HEK293 (cell line): ENCODE measurements around the gene SLC7A1.

Experiments
- CTCF ChIA-PET: fragments of 350-600 bp; formaldehyde crosslinking; extraction: SDS; loops from one replicate; lab custom pipeline; 2021; ENCODE audit warnings: antibody characterized with exemption; lab: Yijun Ruan, JAX
- POLR2A ChIA-PET: fragments of 300-600 bp; formaldehyde crosslinking; extraction: SDS; loops from one replicate; lab custom pipeline; 2020; ENCODE audit warnings: antibody characterized with exemption, inconsistent platforms; lab: Yijun Ruan, JAX
- H3K27ac ChIP-seq: fragments of 200-500 bp; sonication (Bioruptor generic); 2 replicates; pipeline ENCODE4 v1.5.1; 2014; ENCODE audit warnings: low read depth, low read length, control low read depth, inconsistent platforms; ENCODE audit errors: extremely low read depth
- H3K36me3 ChIP-seq, 2 experiments: fragments of 200-500 bp in 1 of 2; sonication (Bioruptor generic) in 1 of 2; 1 replicate in 1 of 2; 2 replicates in 1 of 2; pipeline ENCODE4 v1.5.1; 2014 to 2017; ENCODE audit warnings: inconsistent platforms in 2 of 2, low read length in 2 of 2; ENCODE audit not compliant: control insufficient read depth in 2 of 2, insufficient read depth in 1 of 2
- H3K4me1 ChIP-seq: fragments of 200-500 bp; sonication (Bioruptor generic); 2 replicates; pipeline ENCODE4 v1.5.1; 2014; ENCODE audit warnings: mild to moderate bottlenecking, low read length, inconsistent platforms; ENCODE audit not compliant: control insufficient read depth, insufficient read depth
- H3K4me3 ChIP-seq: 2 replicates; pipeline ENCODE4 v1.5.1; 2011; ENCODE audit warnings: low read depth, mild to moderate bottlenecking, control low read depth, low read length, moderate library complexity
- H3K9me3 ChIP-seq: fragments of 200-500 bp; sonication (Bioruptor generic); 2 replicates; pipeline ENCODE4 v1.5.1; 2014; ENCODE audit warnings: low read depth, low read length, inconsistent platforms; ENCODE audit not compliant: control insufficient read depth, insufficient read depth
- AEBP2 ChIP-seq: fragments of 450-650 bp; formaldehyde crosslinking; IDR thresholded peaks from 2 replicates; pipeline ENCODE4 v1.5.1; 2016; ENCODE audit warnings: missing biosample characterization, missing genetic modification characterization, borderline replicate concordance
- ATF2 ChIP-seq: fragments of 450-650 bp; formaldehyde crosslinking; IDR thresholded peaks from 2 replicates; pipeline ENCODE4 v1.5.1; 2016; ENCODE audit warnings: missing biosample characterization, missing genetic modification characterization, low read depth
- CTCF ChIP-seq: fragments of 450-650 bp; formaldehyde crosslinking; IDR thresholded peaks from 2 replicates; pipeline ENCODE4 v1.5.1; 2016; ENCODE audit warnings: missing biosample characterization, missing genetic modification characterization
- KLF1 ChIP-seq: fragments of 450-650 bp; formaldehyde crosslinking; IDR thresholded peaks from 2 replicates; pipeline ENCODE4 v1.5.1; 2016; ENCODE audit warnings: missing biosample characterization, missing genetic modification characterization
- PATZ1 ChIP-seq: fragments of 450-650 bp; formaldehyde crosslinking; IDR thresholded peaks from 2 replicates; pipeline ENCODE4 v1.5.1; 2016; ENCODE audit warnings: missing biosample characterization, missing genetic modification characterization
- SCRT2 ChIP-seq: fragments of 450-650 bp; formaldehyde crosslinking; IDR thresholded peaks from 2 replicates; pipeline ENCODE4 v1.5.1; 2016; ENCODE audit warnings: missing biosample characterization, missing genetic modification characterization
- ZIC2 ChIP-seq: fragments of 450-650 bp; formaldehyde crosslinking; IDR thresholded peaks from 2 replicates; pipeline ENCODE4 v1.5.1; 2016; ENCODE audit warnings: missing biosample characterization, missing genetic modification characterization
- ZNF510 ChIP-seq: fragments of 450-650 bp; formaldehyde crosslinking; IDR thresholded peaks from 2 replicates; pipeline ENCODE4 v1.5.1; 2018; ENCODE audit warnings: mild to moderate bottlenecking, missing genetic modification characterization, missing biosample characterization; ENCODE audit not compliant: insufficient replicate concordance
- ZNF513 ChIP-seq: fragments of 450-650 bp; IDR thresholded peaks from 2 replicates; pipeline ENCODE4 v1.5.1; 2018; ENCODE audit warnings: missing biosample characterization, missing genetic modification characterization
- ZNF529 ChIP-seq: fragments of 450-650 bp; formaldehyde crosslinking; IDR thresholded peaks from 2 replicates; pipeline ENCODE4 v1.5.1; 2017; ENCODE audit warnings: missing genetic modification characterization, missing biosample characterization; ENCODE audit not compliant: insufficient replicate concordance
- ZNF585B ChIP-seq: fragments of 450-650 bp; formaldehyde crosslinking; IDR thresholded peaks from 2 replicates; pipeline ENCODE4 v1.5.1; 2016; ENCODE audit warnings: missing biosample characterization, missing genetic modification characterization
- ZNF768 ChIP-seq: fragments of 450-650 bp; formaldehyde crosslinking; IDR thresholded peaks from 2 replicates; pipeline ENCODE4 v1.5.1; 2018; ENCODE audit warnings: missing biosample characterization, mild to moderate bottlenecking, missing genetic modification characterization
- ZNF776 ChIP-seq: fragments of 450-650 bp; formaldehyde crosslinking; IDR thresholded peaks from 2 replicates; pipeline ENCODE4 v1.5.0; 2017; ENCODE audit warnings: missing biosample characterization, missing genetic modification characterization, borderline replicate concordance
- ZSCAN18 ChIP-seq: fragments of 450-650 bp; formaldehyde crosslinking; IDR thresholded peaks from 2 replicates; pipeline ENCODE4 v1.5.1; 2016; ENCODE audit warnings: missing biosample characterization, missing genetic modification characterization

Gene SLC7A1

GRCh38 chr13:29624997-29625396 lies 29.5 kb upstream of the SLC7A1 start (continued):
- TF ChIP-seq CTCF (tag by site-specific recombination), result no peak
- TF ChIP-seq ATF2, result no peak
- no peak for TF ChIP-seq ZNF585B (tag by site-specific recombination)
- TF ChIP-seq ZNF529 (tag by site-specific recombination), result no peak
- TF ChIP-seq KLF1 (tag by site-specific recombination), result no peak
- no peak for TF ChIP-seq ZIC2 (tag by site-specific recombination)
- no peak for TF ChIP-seq AEBP2 (tag by site-specific recombination)
- TF ChIP-seq ZNF510 (tag by site-specific recombination), result no peak

GRCh38 chr13:29621841-29622240 lies 26.4 kb upstream of the SLC7A1 start:
- ChIA-PET CTCF (interaction anchor here (0.6 kb wide), 1 partner anchor 13 kb away, joined by 6 read pairs; no protein-coding TSS in a partner anchor), POLR2A (no interaction called here)
- Histone ChIP-seq H3K9me3 (no peaks in the 10 kb centered on the region), H3K4me1 (no peaks in the 10 kb centered on the region), H3K27ac (no peak overlapping the region), H3K36me3 (no peaks in the 10 kb centered on the region), H3K4me3 (no peak overlapping the region)
- TF ChIP-seq PATZ1, result no peak
- TF ChIP-seq ZNF513 (tag by site-specific recombination), result no peak
- TF ChIP-seq SCRT2, result no peak
- no peak for TF ChIP-seq ZSCAN18 (tag by site-specific recombination)
- no peak for TF ChIP-seq ZNF776 (tag by site-specific recombination)
- TF ChIP-seq CTCF (tag by site-specific recombination), result no peak
- TF ChIP-seq ZNF768 (tag by site-specific recombination), result no peak
